HCT116 (cell line): ENCODE results near the gene CEP112. TPM values are rescaled to one million over a fixed set of nuclear protein-coding genes. Genes with fewer than 3 reads are reported as not detected.
A peak's percentile ranks its signal among the peaks of the same experiment; 100 is the strongest.

Source experiments
- ATAC-seq: fragments of 200-7000 bp; cut with Tn5 transposase; 2 replicates; pipeline ENCODE4 v1.9.1; 2020; ENCODE audit warnings: mild to moderate bottlenecking, moderate library complexity
- BruUV-seq: library from RNA; stranded (reverse); fragments of 400-500 nt; replicated peaks from 2 replicates; lab custom pipeline; 2021; lab: Mats Ljungman, UMichigan
- CTCF ChIA-PET: fragments of 300-600 bp; sonication (Branson Sonifier 250); formaldehyde crosslinking; loops from one replicate; lab custom pipeline; 2021; ENCODE audit warnings: antibody characterized with exemption; lab: Charles Lee
- POLR2A ChIA-PET: fragments of 300-600, 350-600 bp; sonication (Branson Sonifier 250); formaldehyde crosslinking; loops from one replicate; lab custom pipeline; 2021; ENCODE audit warnings: antibody characterized with exemption; lab: Charles Lee
- RAD21 ChIA-PET, 2 experiments: fragments of 300-600 bp; sonication (Branson Sonifier 250); formaldehyde crosslinking; loops; one replicate each; lab custom pipeline; 2023; ENCODE audit warnings: low total read pairs in 2 of 2; ENCODE audit not compliant: uncharacterized antibody in 2 of 2, unreplicated experiment in 2 of 2, low non-redundant PET in 1 of 2; lab: Charles Lee
- DNase-seq: peaks from one replicate; pipeline ENCODE4 v3.0.0-alpha.2; 2010; ENCODE audit warnings: low read depth, low spot score
- H2AFZ ChIP-seq: fragments of 200-600 bp; shearing (Covaris generic), sonication (generic); 2 replicates; pipeline ENCODE4 v1.6.1; 2017; ENCODE audit warnings: low read depth, mixed run types, mixed read lengths, antibody characterized with exemption, low read length; ENCODE audit not compliant: poor library complexity, severe bottlenecking
- H3K27ac ChIP-seq: 2 replicates; pipeline ENCODE4 v1.5.1; 2012; ENCODE audit warnings: low read depth, low read length
- H3K27me3 ChIP-seq: fragments of 200-600 bp; sonication (generic); 2 replicates; pipeline ENCODE4 v1.6.1; 2016; ENCODE audit warnings: mixed run types, low read length, mixed read lengths; ENCODE audit not compliant: insufficient read depth
- H3K36me3 ChIP-seq, 2 experiments: fragments of 200-500 bp in 1 of 2; fragments of 200-600 bp in 1 of 2; sonication (Bioruptor generic) in 1 of 2; sonication (generic) in 1 of 2; 2 replicates each; pipeline versions ENCODE4 v1.5.1 to v1.6.1; 2014 to 2016; ENCODE audit warnings: low read length in 2 of 2, inconsistent platforms in 1 of 2, mixed read lengths in 1 of 2, mixed run types in 1 of 2; ENCODE audit not compliant: insufficient read depth in 2 of 2, control insufficient read depth in 1 of 2
- H3K4me1 ChIP-seq, 2 experiments: fragments of 200-600 bp in 1 of 2; sonication (generic) in 1 of 2; 2 replicates each; pipeline versions ENCODE4 v1.5.1 to v1.6.1; 2012 to 2017; ENCODE audit warnings: low read length in 2 of 2, inconsistent platforms in 1 of 2, mild to moderate bottlenecking in 1 of 2, mixed read lengths in 1 of 2, mixed run types in 1 of 2, moderate library complexity in 1 of 2; ENCODE audit not compliant: insufficient read depth in 2 of 2, control insufficient read depth in 1 of 2
- H3K4me2 ChIP-seq: fragments of 200-600 bp; sonication (generic); 2 replicates; pipeline ENCODE4 v1.6.1; 2017; ENCODE audit warnings: mixed run types, low read length, mixed read lengths
- H3K4me3 ChIP-seq, 2 experiments: fragments of 200-600 bp in 1 of 2; sonication (generic) in 1 of 2; replicated peaks in 1 of 2; 2 replicates each; pipeline ENCODE4 v1.5.1; 2011 to 2016; ENCODE audit warnings: low read length in 2 of 2, control low read depth in 1 of 2, low read depth in 1 of 2, mild to moderate bottlenecking in 1 of 2, mixed read lengths in 1 of 2, mixed run types in 1 of 2
- H3K79me2 ChIP-seq: fragments of 200-600 bp; sonication (generic); 2 replicates; pipeline ENCODE4 v1.6.1; 2017; ENCODE audit warnings: mild to moderate bottlenecking, mixed run types, low read length, moderate library complexity, mixed read lengths; ENCODE audit not compliant: insufficient read depth
- H3K9ac ChIP-seq: fragments of 200-600 bp; sonication (generic); 2 replicates; pipeline ENCODE4 v1.6.1; 2016; ENCODE audit warnings: low read length, mixed read lengths
- H3K9me2 ChIP-seq: fragments of 200-600 bp; sonication (generic), shearing (Covaris generic); 2 replicates; pipeline ENCODE4 v1.6.1; 2017; ENCODE audit warnings: mixed run types, mild to moderate bottlenecking, moderate library complexity; ENCODE audit not compliant: insufficient read depth
- H3K9me3 ChIP-seq, 2 experiments: fragments of 200-500 bp in 1 of 2; fragments of 200-600 bp in 1 of 2; sonication (Bioruptor generic) in 1 of 2; sonication (generic) in 1 of 2; 2 replicates each; pipeline ENCODE4 v1.6.1; 2014 to 2017; ENCODE audit warnings: low read length in 2 of 2, mixed read lengths in 2 of 2, inconsistent platforms in 1 of 2, low read depth in 1 of 2, mild to moderate bottlenecking in 1 of 2, mixed run types in 1 of 2, moderate library complexity in 1 of 2; ENCODE audit not compliant: control insufficient read depth in 1 of 2, insufficient read depth in 1 of 2
- H4K20me1 ChIP-seq: fragments of 200-600 bp; sonication (generic), shearing (Covaris generic); 2 replicates; pipeline ENCODE4 v1.6.1; 2017; ENCODE audit warnings: mixed run types, mild to moderate bottlenecking, moderate library complexity; ENCODE audit not compliant: insufficient read depth
- CBX3 ChIP-seq: IDR thresholded peaks from 2 replicates; pipeline ENCODE4 v1.6.1; 2012; ENCODE audit warnings: low read depth
- CEBPB ChIP-seq: IDR thresholded peaks from 2 replicates; pipeline ENCODE4 v1.6.1; 2012; ENCODE audit warnings: low read depth
- ELF1 ChIP-seq: IDR thresholded peaks from 2 replicates; pipeline ENCODE4 v1.6.1; 2012; ENCODE audit warnings: low read depth, borderline replicate concordance
- JUND ChIP-seq: IDR thresholded peaks from 2 replicates; pipeline ENCODE4 v1.6.1; 2012
- MAX ChIP-seq: IDR thresholded peaks from 2 replicates; pipeline ENCODE4 v1.6.1; 2012
- POLR2A ChIP-seq: IDR thresholded peaks from 2 replicates; pipeline ENCODE4 v1.7.0; 2011; ENCODE audit warnings: borderline replicate concordance; ENCODE audit not compliant: insufficient read depth, insufficient read length; ENCODE audit errors: extremely low read depth
- RAD21 ChIP-seq: IDR thresholded peaks from 2 replicates; pipeline ENCODE4 v1.6.1; 2012; ENCODE audit warnings: low read depth, mild to moderate bottlenecking
- SIN3A ChIP-seq: IDR thresholded peaks from 2 replicates; pipeline ENCODE4 v1.6.1; 2012; ENCODE audit warnings: low read depth
- SRF ChIP-seq: IDR thresholded peaks from 2 replicates; pipeline ENCODE4 v1.6.1; 2012; ENCODE audit warnings: low read depth
- TCF7L2 ChIP-seq: IDR thresholded peaks from 2 replicates; pipeline ENCODE4 v1.7.0; 2011; ENCODE audit warnings: borderline replicate concordance, inconsistent platforms; ENCODE audit not compliant: insufficient read depth, insufficient read length; ENCODE audit errors: extremely low read depth
- YY1 ChIP-seq: IDR thresholded peaks from 2 replicates; pipeline ENCODE4 v1.6.1; 2011; ENCODE audit warnings: low read length, low read depth, moderate library complexity, mild to moderate bottlenecking; ENCODE audit not compliant: insufficient replicate concordance; ENCODE audit errors: extremely low read depth
- ZBTB33 ChIP-seq: IDR thresholded peaks from 2 replicates; pipeline ENCODE4 v1.6.1; 2011; ENCODE audit warnings: mild to moderate bottlenecking, low read length, moderate library complexity; ENCODE audit not compliant: insufficient replicate concordance; ENCODE audit errors: extremely low read depth
- ZFX ChIP-seq: fragments of 450-650 bp; IDR thresholded peaks from 2 replicates; pipeline ENCODE4 v1.6.1; 2017
- ZNF274 ChIP-seq: fragments of 200-500 bp; sonication (Bioruptor generic); IDR thresholded peaks from 2 replicates; pipeline ENCODE4 v1.6.1; 2014; ENCODE audit warnings: mild to moderate bottlenecking, low read depth, low read length, inconsistent platforms
- intact Hi-C: fragments of 100-400 bp; cut with micrococcal nuclease; formaldehyde crosslinking; loops from 2 replicates; pipeline ENCODE4 v1.10.0; 2022
- total RNA-seq: library from RNA; stranded (reverse); gene quantifications from one replicate; pipeline ENCODE4 v1.2.1, GENCODE V29; 2021; ENCODE audit not compliant: unreplicated experiment
- TF ChIP-seq, protein P1 (sequence below): IDR thresholded peaks from 2 replicates; pipeline ENCODE4 v1.6.1; 2012

CEP112 gene
- total RNA-seq, 1 experiment from 2014 or later, result 10.9 TPM

DNA sequence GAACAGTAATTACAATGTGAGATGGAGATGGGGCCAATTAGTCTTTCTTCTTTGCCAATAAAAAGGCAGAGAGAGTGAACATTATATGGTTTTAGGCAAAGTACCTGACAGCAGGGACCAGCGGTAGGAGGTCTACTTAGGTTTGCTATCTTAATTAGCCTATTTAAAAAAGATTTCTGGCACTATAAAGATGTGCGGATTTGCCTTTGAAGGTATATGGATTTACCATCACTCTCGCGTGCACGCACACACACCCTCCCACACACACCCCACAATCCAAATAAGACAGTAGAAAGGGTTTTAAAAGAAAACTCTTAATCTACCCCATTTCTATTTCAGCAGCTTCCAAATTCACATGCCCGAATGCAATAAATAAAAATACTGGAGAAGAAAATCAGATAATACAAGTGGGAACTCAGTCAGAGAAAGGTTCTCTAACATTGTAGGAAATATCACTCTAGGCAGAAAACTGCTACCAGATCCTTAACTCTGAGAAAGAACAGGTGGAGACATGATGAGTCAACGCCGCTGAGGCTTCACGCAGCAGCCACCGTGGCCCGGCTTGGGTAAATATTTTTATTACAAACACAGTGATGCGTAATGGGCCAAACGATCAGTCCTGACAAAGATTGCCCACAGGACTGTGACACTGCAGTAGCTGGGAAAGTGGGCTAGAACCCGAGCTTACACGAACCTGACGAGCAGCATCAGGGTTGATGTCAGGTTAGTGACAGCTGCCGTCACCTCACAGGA, 563.9 kb downstream of the CEP112 start:
- Histone ChIP-seq H3K27me3 (no peaks in the 10 kb centered on the region), H3K9ac (no peak overlapping the region), H3K4me3 (no peak overlapping the region), H3K79me2 (no peaks in the 10 kb centered on the region), H3K9me3 (no peaks in the 10 kb centered on the region), H3K9me2 (no peaks in the 10 kb centered on the region), H2AFZ (no peak overlapping the region), H3K36me3 (no peaks in the 10 kb centered on the region), H3K4me1 (peaks cover 15 to 27% of the 10 kb centered on the region in 2 experiments; a peak in 3 of 4 replicates), H4K20me1 (no peaks in the 10 kb centered on the region), H3K27ac (no peak overlapping the region), H3K4me2 (no peak overlapping the region)
- ATAC-seq (peak; percentile 49), DNase-seq (no peak)
- no TSS peak for BruUV-seq
- intact Hi-C loops, result no loop called here
- no peak for TF ChIP-seq CBX3
- TF ChIP-seq JUND, result no peak
- ChIA-PET CTCF (no interaction called here), POLR2A (no interaction called here), RAD21 (no interaction called here)

GRCh38 chr17:65627108-65627507, 564.8 kb downstream of the CEP112 start:
- H3K27me3 ChIP-seq, result no peaks in the 10 kb centered on the region
- intact Hi-C loops, result no loop called here

More at GRCh38 chr17:65627108-65627507, 564.8 kb downstream of the CEP112 start:
- ChIA-PET POLR2A (no interaction called here), CTCF (no interaction called here), RAD21 (no interaction called here)
- no TSS peak for BruUV-seq
- Histone ChIP-seq H3K4me1 (peaks cover 15 to 27% of the 10 kb centered on the region in 2 experiments; a peak in 3 of 4 replicates), H3K4me2 (no peak overlapping the region), H3K4me3 (no peak overlapping the region), H3K9me2 (no peaks in the 10 kb centered on the region), H3K27ac (no peak overlapping the region), H3K79me2 (no peaks in the 10 kb centered on the region), H3K36me3 (no peaks in the 10 kb centered on the region), H3K9ac (no peak overlapping the region), H4K20me1 (no peaks in the 10 kb centered on the region), H2AFZ (no peak overlapping the region), H3K9me3 (no peaks in the 10 kb centered on the region)
- ATAC-seq, result peak; percentile 34; the same call in 1 of the 2 replicates
- no peak for DNase-seq
- no peak for TF ChIP-seq SRF
- TF ChIP-seq RAD21, result no peak
- no peak for TF ChIP-seq MAX
- TF ChIP-seq, protein P1, sequence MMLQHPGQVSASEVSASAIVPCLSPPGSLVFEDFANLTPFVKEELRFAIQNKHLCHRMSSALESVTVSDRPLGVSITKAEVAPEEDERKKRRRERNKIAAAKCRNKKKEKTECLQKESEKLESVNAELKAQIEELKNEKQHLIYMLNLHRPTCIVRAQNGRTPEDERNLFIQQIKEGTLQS, result no peak
- TF ChIP-seq SIN3A, result no peak
- TF ChIP-seq ZFX, result no peak
- TF ChIP-seq JUND, result no peak
- TF ChIP-seq YY1, result no peak
- TF ChIP-seq TCF7L2, result no peak
- TF ChIP-seq ZBTB33, result no peak
- no peak for TF ChIP-seq CEBPB
- TF ChIP-seq CBX3, result no peak
- no peak for TF ChIP-seq POLR2A
- no peak for TF ChIP-seq ZNF274
- no peak for TF ChIP-seq ELF1
